Measurements from ENCODE around the gene SHROOM3. TPM values are rescaled to one million over a fixed set of nuclear protein-coding genes. Genes with fewer than 3 reads are reported as not detected.

SHROOM3 gene
- total and polyA plus RNA-seq, 4 donors, result 4.7 to 25.8 (median 8.7) TPM

DNA sequence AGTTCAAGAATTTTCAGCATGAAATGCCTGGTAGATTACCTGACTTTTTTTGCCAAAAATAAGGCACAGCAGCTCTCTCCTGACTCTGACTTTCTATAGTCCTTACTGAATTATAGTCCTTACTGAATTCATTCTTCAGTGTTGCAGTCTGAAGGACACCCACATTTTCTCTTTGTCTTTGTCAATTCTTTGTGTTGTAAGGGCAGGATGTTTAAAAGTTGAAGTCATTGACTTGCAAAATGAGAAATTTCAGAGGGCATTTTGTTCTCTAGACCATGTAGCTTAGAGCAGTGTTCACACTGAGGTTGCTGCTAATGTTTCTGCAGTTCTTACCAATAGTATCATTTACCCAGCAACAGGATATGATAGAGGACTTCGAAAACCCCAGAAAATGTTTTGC lies 295.0 kb downstream of the SHROOM3 start:
- Histone ChIP-seq H3K4me3 (ENCODE audit: low read depth in 1 of 3, low read length in 3 of 3) (no peak overlapping the region), H3K36me3 (ENCODE audit: control insufficient read depth in 4 of 4, insufficient read depth in 3 of 4, low read depth in 1 of 4, low read length in 3 of 4) (no peaks in the 10 kb centered on the region), H3K27me3 (ENCODE audit: control insufficient read depth in 4 of 4, insufficient read depth in 4 of 4, low read length in 3 of 4) (no peaks in the 10 kb centered on the region), H3K9me3 (ENCODE audit: control insufficient read depth in 4 of 4, low read length in 3 of 4) (no peaks in the 10 kb centered on the region), H3K27ac (ENCODE audit: low read depth in 1 of 2, low read length in 2 of 2) (no peak overlapping the region), H3K4me1 (ENCODE audit: control insufficient read depth in 4 of 4, insufficient read depth in 4 of 4, low read length in 3 of 4) (peaks cover 4 to 10% (median 8%) of the 10 kb centered on the region in 4 donors), H3K9ac (ENCODE audit: low read depth in 1 of 2, low read length in 2 of 2) (no peak overlapping the region)
- WGBS, result 95% methylated on average over 1 of the region's 1 CpG
- TF ChIP-seq, protein P1, sequence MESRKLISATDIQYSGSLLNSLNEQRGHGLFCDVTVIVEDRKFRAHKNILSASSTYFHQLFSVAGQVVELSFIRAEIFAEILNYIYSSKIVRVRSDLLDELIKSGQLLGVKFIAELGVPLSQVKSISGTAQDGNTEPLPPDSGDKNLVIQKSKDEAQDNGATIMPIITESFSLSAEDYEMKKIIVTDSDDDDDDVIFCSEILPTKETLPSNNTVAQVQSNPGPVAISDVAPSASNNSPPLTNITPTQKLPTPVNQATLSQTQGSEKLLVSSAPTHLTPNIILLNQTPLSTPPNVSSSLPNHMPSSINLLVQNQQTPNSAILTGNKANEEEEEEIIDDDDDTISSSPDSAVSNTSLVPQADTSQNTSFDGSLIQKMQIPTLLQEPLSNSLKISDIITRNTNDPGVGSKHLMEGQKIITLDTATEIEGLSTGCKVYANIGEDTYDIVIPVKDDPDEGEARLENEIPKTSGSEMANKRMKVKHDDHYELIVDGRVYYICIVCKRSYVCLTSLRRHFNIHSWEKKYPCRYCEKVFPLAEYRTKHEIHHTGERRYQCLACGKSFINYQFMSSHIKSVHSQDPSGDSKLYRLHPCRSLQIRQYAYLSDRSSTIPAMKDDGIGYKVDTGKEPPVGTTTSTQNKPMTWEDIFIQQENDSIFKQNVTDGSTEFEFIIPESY (IDR thresholded peaks at IDR 0.05), result no peak
- no peak for TF ChIP-seq SP1 (IDR thresholded peaks at IDR 0.05)
- TF ChIP-seq, protein P2, sequence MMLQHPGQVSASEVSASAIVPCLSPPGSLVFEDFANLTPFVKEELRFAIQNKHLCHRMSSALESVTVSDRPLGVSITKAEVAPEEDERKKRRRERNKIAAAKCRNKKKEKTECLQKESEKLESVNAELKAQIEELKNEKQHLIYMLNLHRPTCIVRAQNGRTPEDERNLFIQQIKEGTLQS (IDR thresholded peaks at IDR 0.05), result no peak
- no peak for TF ChIP-seq EGR1 (IDR thresholded peaks at IDR 0.05; ENCODE audit: low read depth in 2 of 2)
- no peak for TF ChIP-seq TAF1 (conservative IDR thresholded peaks at IDR 0.05)
- TF ChIP-seq FOXA2 (IDR thresholded peaks at IDR 0.05), result no peak
- TF ChIP-seq, protein P3, sequence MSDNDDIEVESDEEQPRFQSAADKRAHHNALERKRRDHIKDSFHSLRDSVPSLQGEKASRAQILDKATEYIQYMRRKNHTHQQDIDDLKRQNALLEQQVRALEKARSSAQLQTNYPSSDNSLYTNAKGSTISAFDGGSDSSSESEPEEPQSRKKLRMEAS (IDR thresholded peaks at IDR 0.05), result no peak
- TF ChIP-seq GABPA (IDR thresholded peaks at IDR 0.05 in 1 of 2, conservative IDR thresholded peaks at IDR 0.05 in 1 of 2), result no peak
- TF ChIP-seq RXRA (IDR thresholded peaks at IDR 0.05), result no peak
- no peak for TF ChIP-seq HNF4A (conservative IDR thresholded peaks at IDR 0.05)
- TF ChIP-seq YY1 (IDR thresholded peaks at IDR 0.05), result no peak
- TF ChIP-seq, protein P4, sequence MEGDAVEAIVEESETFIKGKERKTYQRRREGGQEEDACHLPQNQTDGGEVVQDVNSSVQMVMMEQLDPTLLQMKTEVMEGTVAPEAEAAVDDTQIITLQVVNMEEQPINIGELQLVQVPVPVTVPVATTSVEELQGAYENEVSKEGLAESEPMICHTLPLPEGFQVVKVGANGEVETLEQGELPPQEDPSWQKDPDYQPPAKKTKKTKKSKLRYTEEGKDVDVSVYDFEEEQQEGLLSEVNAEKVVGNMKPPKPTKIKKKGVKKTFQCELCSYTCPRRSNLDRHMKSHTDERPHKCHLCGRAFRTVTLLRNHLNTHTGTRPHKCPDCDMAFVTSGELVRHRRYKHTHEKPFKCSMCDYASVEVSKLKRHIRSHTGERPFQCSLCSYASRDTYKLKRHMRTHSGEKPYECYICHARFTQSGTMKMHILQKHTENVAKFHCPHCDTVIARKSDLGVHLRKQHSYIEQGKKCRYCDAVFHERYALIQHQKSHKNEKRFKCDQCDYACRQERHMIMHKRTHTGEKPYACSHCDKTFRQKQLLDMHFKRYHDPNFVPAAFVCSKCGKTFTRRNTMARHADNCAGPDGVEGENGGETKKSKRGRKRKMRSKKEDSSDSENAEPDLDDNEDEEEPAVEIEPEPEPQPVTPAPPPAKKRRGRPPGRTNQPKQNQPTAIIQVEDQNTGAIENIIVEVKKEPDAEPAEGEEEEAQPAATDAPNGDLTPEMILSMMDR (IDR thresholded peaks at IDR 0.05; ENCODE audit: low read depth, low read length, missing input control), result no peak
- TF ChIP-seq HNF4G (IDR thresholded peaks at IDR 0.05), result no peak
- no peak for TF ChIP-seq FOXA1 (IDR thresholded peaks at IDR 0.05)
- no peak for TF ChIP-seq JUND (IDR thresholded peaks at IDR 0.05)
- no peak for TF ChIP-seq RAD21 (IDR thresholded peaks at IDR 0.05)
- TF ChIP-seq, protein P5, sequence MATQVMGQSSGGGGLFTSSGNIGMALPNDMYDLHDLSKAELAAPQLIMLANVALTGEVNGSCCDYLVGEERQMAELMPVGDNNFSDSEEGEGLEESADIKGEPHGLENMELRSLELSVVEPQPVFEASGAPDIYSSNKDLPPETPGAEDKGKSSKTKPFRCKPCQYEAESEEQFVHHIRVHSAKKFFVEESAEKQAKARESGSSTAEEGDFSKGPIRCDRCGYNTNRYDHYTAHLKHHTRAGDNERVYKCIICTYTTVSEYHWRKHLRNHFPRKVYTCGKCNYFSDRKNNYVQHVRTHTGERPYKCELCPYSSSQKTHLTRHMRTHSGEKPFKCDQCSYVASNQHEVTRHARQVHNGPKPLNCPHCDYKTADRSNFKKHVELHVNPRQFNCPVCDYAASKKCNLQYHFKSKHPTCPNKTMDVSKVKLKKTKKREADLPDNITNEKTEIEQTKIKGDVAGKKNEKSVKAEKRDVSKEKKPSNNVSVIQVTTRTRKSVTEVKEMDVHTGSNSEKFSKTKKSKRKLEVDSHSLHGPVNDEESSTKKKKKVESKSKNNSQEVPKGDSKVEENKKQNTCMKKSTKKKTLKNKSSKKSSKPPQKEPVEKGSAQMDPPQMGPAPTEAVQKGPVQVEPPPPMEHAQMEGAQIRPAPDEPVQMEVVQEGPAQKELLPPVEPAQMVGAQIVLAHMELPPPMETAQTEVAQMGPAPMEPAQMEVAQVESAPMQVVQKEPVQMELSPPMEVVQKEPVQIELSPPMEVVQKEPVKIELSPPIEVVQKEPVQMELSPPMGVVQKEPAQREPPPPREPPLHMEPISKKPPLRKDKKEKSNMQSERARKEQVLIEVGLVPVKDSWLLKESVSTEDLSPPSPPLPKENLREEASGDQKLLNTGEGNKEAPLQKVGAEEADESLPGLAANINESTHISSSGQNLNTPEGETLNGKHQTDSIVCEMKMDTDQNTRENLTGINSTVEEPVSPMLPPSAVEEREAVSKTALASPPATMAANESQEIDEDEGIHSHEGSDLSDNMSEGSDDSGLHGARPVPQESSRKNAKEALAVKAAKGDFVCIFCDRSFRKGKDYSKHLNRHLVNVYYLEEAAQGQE (IDR thresholded peaks at IDR 0.05), result no peak
- no peak for TF ChIP-seq NR2F2 (IDR thresholded peaks at IDR 0.05)
- DNase-seq (ENCODE audit: low spot score), result no peak

Measured in liver (tissue), 9 donors.